ENCODE data around the gene ANKMY2. TPM values are rescaled to one million over a fixed set of nuclear protein-coding genes. Genes with fewer than 3 reads are reported as not detected.

The ANKMY2 gene
- total RNA-seq: 13.8 TPM

GRCh38 chr7:16645593-16646471 is at the start of gene ANKMY2, which contains the start of gene BZW2:
Gene ANKMY2, minus strand, starts transcription at chr7:16645754. Its CDS starts 181 bp downstream, at chr7:16645573.
Gene BZW2, plus strand, starts transcription at chr7:16646181. Its CDS starts 19,263 bp downstream, at chr7:16665444.
- intact Hi-C loops (cut with DNase I): no loop called here
- H3K4me1 ChIP-seq: peaks cover 72% of the 10 kb centered on the region
- DNase-seq (ENCODE audit: extremely low spot score in 2 of 2): peak in 1 of 2 donors; percentile 95

GRCh38 chr7:16694806-16695205 is 49.3 kb upstream of the ANKMY2 start:
- Histone ChIP-seq H3K27ac (no peak overlapping the region), H3K27me3 (no peaks in the 10 kb centered on the region), H3K4me1 (no peaks in the 10 kb centered on the region), H3K36me3 (peaks cover 3 to 46% of the 10 kb centered on the region in 2 donors), H3K9me3 (no peaks in the 10 kb centered on the region), H3K4me3 (no peak overlapping the region)
- TF ChIP-seq CTCF (IDR thresholded peaks at IDR 0.05) (no peak), POLR2A (IDR thresholded peaks at IDR 0.05) (no peak), POLR2AphosphoS5 (IDR thresholded peaks at IDR 0.05; ENCODE audit: insufficient read depth in 1 of 2, low read depth in 1 of 2) (no peak)
- DNase-seq (ENCODE audit: extremely low spot score in 2 of 2): no peak
- intact Hi-C loops (cut with DNase I): no loop called here

More at GRCh38 chr7:16645593-16646471, at the start of gene ANKMY2, which contains the start of gene BZW2:
- no peaks in the 10 kb centered on the region for H3K9me3 ChIP-seq
- H3K36me3 ChIP-seq: no peaks in the 10 kb centered on the region
- H3K27ac ChIP-seq: peak within 1 kb of the TSS; percentile 93
- peak within 1 kb of the TSS; percentile 71 to 95 for H3K4me3 ChIP-seq
- TF ChIP-seq POLR2A (IDR thresholded peaks at IDR 0.05): peak in 1 of 2 donors; percentile 94
- TF ChIP-seq POLR2AphosphoS5 (IDR thresholded peaks at IDR 0.05; ENCODE audit: insufficient read depth in 1 of 2, low read depth in 1 of 2): peak; percentile 80 to 97
- TF ChIP-seq CTCF (IDR thresholded peaks at IDR 0.05): no peak
- no peaks in the 10 kb centered on the region for H3K27me3 ChIP-seq

- TF ChIP-seq CTCF (IDR thresholded peaks at IDR 0.05) (no peak), POLR2AphosphoS5 (IDR thresholded peaks at IDR 0.05; ENCODE audit: insufficient read depth in 1 of 2, low read depth in 1 of 2) (no peak), POLR2A (IDR thresholded peaks at IDR 0.05) (no peak)
- H3K36me3 ChIP-seq: peaks cover 3 to 39% of the 10 kb centered on the region in 2 donors
- H3K27me3 ChIP-seq: no peaks in the 10 kb centered on the region
- no peaks in the 10 kb centered on the region for H3K9me3 ChIP-seq
- H3K4me1 ChIP-seq: no peaks in the 10 kb centered on the region
- no peak for DNase-seq (ENCODE audit: extremely low spot score in 2 of 2)
- intact Hi-C loops (cut with DNase I): no loop called here
- no peak overlapping the region for H3K27ac ChIP-seq
- H3K4me3 ChIP-seq: no peak overlapping the region
Measured at GRCh38 chr7:16693601-16694318, 48.2 kb upstream of the ANKMY2 start.

GRCh38 chr7:16691241-16691640 is 45.7 kb upstream of the ANKMY2 start:
- H3K36me3 ChIP-seq: peaks cover 3 to 21% of the 10 kb centered on the region in 2 donors
- no peak for DNase-seq (ENCODE audit: extremely low spot score in 2 of 2)
- TF ChIP-seq POLR2AphosphoS5 (IDR thresholded peaks at IDR 0.05; ENCODE audit: insufficient read depth in 1 of 2, low read depth in 1 of 2) (no peak), POLR2A (IDR thresholded peaks at IDR 0.05) (no peak), CTCF (IDR thresholded peaks at IDR 0.05) (no peak)

More at GRCh38 chr7:16691241-16691640, 45.7 kb upstream of the ANKMY2 start:
- intact Hi-C loops (cut with DNase I): no loop called here
- no peaks in the 10 kb centered on the region for H3K27me3 ChIP-seq
- no peak overlapping the region for H3K27ac ChIP-seq
- no peaks in the 10 kb centered on the region for H3K9me3 ChIP-seq
- H3K4me1 ChIP-seq: no peaks in the 10 kb centered on the region
- H3K4me3 ChIP-seq: no peak overlapping the region

Data from vagina (tissue), 2 donors.